Loucy (cell line): ENCODE results near the gene COL5A1.

Experiments used
- CTCF ChIP-seq: fragments of 200-600 bp; sonication (generic); conservative IDR thresholded peaks from 2 replicates; pipeline ENCODE4 v1.5.1; 2014; ENCODE audit warnings: mild to moderate bottlenecking, antibody characterized with exemption, low read length
- EZH2phosphoT487 ChIP-seq: fragments of 200-600 bp; IDR thresholded peaks from 2 replicates; pipeline ENCODE4 v1.6.1; 2018; ENCODE audit warnings: antibody characterized with exemption, mild to moderate bottlenecking, moderate library complexity, borderline replicate concordance

DNA sequence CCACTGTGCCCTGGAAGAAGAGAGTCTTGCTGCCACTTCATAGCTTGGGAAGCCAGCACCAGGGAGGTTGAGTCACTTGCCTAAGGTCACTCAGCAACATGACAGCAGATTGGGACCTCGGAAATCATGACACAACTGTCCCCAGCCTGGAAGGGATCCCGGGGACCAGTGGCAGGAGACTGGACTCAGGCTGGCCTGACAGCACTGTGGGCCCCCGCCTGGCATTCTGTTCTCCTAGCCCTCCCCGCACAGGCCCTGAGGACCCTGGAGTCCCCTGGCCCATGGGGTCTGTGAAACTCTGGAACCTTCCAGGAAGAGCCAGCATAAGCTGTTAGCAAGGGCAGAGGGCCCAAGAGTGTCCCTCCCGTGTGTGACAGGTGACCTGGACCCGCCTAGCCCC lies 64.9 kb downstream of the COL5A1 start:
- no peak for TF ChIP-seq CTCF
- no peak for TF ChIP-seq EZH2phosphoT487
